HG03196 (cell line): ENCODE results near the gene MLYCD.
A peak's percentile ranks its signal among the peaks of the same experiment; 100 is the strongest.

ENCODE experiments used
- ATAC-seq: cut with Tn5 transposase; IDR thresholded peaks from one replicate; pipeline ENCODE4 v1.9.1; 2021; ENCODE audit not compliant: unreplicated experiment

The MLYCD gene

DNA sequence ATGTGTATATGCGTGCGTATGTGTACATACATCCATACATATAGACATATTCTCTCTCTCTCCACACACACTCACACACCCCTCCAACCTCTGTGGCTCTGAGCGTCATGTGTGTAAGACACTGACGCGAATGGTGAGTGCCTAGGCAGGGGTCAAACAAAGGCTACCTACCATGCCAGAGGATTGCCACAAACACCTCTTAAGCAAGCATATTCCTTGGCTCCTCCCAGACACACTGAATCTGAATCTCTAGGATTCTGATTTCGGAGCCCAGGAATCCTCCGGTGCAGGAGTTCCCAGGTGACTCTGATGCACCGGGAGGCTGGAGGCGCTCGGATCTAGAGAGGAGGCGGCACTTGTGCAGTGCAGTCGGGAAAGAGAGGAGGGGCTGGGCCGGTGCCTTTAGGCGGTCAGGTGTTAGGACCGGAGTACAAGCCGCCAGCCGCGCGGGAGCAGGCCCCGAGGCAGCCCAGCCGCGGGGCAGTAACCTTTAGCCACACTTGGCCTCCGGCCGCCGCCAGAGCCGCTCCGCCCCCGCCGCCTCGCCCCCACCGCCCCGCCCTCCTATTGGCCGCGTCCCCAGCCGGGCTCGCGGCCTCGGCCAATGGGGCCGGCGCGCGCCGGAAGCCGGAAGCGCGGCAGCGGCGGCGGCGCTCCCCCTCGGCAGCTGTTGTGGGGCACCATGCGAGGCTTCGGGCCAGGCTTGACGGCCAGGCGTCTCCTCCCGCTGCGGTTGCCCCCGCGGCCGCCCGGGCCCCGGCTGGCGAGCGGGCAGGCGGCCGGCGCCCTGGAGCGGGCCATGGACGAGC lies at the start of gene MLYCD:
Gene MLYCD, plus strand, starts transcription at position 653 of the 809 bp plus-strand sequence. Its CDS starts 30 bp downstream, at position 683.
- peak; percentile 91 for ATAC-seq

DNA sequence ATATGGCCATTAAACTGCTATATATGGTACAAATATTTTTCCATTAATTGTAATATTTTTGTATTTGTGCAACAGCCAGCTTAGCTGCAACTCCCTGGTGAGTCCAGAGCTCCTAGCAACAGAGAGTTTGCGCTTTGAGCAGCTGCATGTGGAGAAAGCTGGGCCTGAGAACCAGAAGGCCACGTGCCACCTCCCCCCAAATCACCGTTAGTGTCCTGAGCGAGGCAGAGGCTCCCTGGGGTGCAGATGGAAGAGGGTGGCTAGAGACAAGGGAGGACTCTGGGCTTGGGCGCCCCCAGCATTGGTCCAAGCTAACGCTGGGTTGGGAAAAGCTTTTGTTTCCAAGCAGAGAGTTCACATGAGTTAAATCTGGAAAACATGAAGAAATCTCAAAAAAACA lies 49.5 kb upstream of the MLYCD start:
- no peak for ATAC-seq

GRCh38 chr16:83850947-83851346 lies 48.0 kb upstream of the MLYCD start:
- no peak for ATAC-seq

GRCh38 chr16:83851473-83851872 lies 47.4 kb upstream of the MLYCD start:
- no peak for ATAC-seq

DNA sequence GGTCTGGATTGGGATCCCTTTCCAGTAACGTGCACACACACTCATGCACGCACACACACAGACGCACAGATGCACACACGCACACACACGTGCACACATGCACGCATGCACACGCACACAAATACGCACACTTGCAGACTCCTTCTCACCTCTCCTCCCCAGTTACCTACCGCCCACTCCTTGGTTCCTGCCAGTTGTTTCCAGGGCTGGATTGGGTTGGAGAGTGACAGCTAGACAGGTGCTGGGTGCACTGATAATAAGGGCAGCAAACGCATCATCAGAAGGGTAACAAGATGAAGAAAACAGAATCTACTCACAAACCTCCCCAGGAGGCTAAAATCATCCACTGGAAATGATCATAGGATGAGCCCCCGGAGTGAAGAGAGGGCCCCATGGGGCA lies 46.1 kb upstream of the MLYCD start:
- no peak for ATAC-seq

- no peak for ATAC-seq
Measured at GRCh38 chr16:83853834-83854233, 45.1 kb upstream of the MLYCD start.

DNA sequence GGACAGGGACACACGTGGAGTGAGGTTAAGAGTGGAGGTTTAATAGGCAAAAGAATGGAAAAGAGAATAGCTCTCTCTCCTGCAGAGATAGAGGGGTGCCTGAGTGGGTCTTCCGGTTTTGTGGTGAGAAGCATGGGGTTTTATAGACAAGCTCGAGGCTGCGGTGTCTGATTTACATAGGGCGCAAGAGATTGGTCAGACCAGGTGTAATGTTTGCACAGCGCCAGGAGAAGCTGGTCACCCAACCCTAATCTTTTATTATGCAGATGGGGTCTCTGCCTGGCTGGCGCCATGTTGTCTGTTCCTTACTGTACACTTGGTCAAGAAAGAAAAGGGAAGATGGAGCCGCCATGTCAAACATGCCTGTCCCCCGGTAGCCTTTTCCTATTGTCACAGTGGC lies 44.5 kb upstream of the MLYCD start:
- ATAC-seq, result no peak

GRCh38 chr16:83856792-83857191 lies 42.1 kb upstream of the MLYCD start:
- no peak for ATAC-seq

- no peak for ATAC-seq
Measured at GRCh38 chr16:83859265-83859664, 39.6 kb upstream of the MLYCD start.

DNA sequence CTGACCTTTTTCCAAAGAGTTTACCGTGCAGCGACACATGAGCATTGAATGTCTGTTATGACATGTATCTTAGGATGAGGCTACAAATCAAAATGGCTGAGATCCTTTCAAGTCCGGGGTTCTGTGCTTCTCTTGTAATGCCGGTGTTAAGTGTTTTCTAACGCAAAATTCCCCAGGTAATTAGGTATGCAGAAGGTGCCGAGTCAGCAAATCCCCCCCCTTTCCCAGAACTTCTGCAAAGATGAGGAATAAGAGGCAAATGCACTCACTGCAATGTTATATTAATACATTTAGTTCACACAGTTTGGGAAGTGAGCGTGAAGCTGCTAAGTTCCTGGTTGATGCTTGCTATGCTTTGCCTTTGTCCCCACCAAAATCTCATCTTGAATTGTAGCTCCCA lies 36.3 kb upstream of the MLYCD start:
- ATAC-seq, result no peak

DNA sequence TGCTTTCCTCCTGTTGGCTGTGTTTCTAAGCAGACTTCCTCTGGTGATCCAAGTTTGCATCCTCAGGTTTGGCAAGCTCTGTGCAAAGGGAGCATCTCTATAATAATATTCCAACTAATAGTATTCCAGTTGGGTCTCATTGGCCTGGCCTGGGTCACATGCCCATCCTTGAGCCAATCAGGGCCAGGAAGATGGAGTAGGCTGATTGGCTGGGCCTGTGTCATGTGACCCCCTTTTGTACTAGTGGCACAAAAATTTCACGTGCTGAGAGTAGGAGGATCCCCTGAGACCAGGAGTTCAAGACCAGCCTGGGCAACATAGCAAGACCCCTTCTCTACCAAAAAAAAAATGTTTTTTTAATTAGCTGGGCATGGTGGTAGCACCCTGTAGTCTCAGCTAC lies 35.2 kb upstream of the MLYCD start:
- no peak for ATAC-seq

DNA sequence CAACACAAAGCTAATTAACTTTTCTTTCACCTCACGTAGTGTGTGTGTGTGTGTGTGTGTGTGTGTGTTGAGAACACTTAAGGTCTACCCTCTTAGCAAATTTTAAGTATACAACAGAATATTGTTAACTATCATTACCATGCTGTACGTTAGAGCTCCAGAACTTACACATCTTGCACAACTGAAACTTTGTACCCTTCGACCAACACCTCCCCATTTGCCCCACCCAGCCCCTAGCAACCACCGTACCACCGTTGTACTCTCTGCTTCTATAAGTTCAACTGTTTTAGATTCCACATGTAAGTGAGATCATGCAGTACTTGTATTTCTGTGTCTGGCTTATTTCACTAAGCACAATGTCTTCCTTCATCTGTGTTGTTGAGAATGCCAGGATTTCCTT lies 28.1 kb upstream of the MLYCD start:
- ATAC-seq, result no peak

- ATAC-seq, result no peak
Measured at GRCh38 chr16:83878838-83879237, 20.1 kb upstream of the MLYCD start.

GRCh38 chr16:83882163-83882885 lies 16.6 kb upstream of the MLYCD start:
- no peak for ATAC-seq

- no peak for ATAC-seq
Measured at GRCh38 chr16:83886199-83886971, 12.5 kb upstream of the MLYCD start.

DNA sequence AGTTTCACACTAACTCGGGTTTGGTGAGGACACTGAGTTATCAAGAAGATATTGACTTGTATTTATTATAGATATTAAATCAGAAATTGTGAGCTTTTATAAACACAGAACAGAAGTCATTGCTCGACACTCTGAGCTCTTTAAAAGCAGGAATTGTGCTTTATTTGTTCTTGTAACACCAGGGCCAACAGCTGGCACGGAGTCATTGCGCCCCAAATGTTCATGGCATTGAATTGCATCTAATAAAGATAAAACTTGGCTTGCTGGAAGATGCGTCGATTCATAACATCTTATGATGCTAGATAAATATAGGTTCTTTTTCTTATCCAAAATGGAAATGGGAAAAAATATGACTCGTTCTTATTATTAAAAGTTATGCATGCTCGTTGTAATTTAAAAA lies 11.8 kb upstream of the MLYCD start:
- no peak for ATAC-seq

GRCh38 chr16:83887564-83887963 lies 11.4 kb upstream of the MLYCD start:
- ATAC-seq, result no peak

DNA sequence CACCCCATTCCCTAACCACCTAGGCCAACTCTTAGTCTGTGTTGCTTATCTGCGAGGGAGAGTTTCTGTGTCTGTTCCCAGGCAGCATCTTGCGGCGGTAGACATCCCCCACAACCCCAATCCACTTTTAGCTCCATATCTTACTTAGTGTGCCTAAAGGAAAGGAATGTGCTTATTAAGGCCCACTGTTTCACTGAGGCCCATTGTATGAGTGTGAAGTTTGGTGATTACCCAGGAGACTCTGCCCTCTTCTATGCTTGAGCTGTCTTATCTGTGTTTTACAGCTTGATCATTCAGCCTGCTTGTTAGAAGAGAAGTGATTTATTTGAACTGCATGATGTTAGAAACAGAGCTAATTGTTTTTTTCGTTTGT lies 10.3 kb upstream of the MLYCD start:
- no peak for ATAC-seq

DNA sequence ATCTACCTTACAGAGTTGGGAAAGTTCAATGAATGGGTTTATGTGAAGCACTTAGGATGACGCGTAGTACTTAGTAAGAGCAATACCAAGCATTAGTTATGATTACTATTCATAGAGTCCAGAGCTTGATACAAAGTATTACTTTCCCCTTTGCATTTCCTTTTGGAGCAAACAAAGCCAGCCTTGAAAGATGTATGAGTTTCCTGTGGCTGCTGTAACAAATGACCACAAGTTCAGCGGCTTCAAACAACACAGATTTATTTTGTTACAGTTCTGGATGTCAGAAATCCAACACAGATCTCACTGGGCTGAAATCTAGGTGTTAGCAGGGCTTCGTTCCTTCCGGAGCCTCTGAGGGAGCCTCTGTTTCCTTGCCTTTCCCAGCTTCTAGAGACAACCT lies 8.6 kb upstream of the MLYCD start:
- no peak for ATAC-seq

DNA sequence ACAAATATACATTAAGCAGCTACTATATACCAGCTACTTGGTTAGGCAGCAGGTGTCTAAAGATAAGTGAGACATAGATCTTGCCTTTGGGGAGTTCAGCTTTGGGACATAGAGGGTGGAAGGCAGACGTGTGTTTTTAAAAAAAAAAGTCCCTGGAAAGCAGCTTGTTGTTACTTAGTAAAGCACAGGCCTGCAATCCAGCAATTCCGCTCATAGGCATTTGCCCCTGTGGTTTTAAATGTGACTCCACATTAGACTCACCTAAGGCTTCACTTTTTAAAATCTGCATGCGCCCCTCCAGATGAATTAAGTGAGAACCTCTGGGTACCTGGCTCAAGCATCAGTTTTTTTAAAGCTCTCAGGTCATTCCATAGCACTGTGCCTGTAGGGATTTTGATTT lies 7.2 kb upstream of the MLYCD start:
- ATAC-seq, result no peak

DNA sequence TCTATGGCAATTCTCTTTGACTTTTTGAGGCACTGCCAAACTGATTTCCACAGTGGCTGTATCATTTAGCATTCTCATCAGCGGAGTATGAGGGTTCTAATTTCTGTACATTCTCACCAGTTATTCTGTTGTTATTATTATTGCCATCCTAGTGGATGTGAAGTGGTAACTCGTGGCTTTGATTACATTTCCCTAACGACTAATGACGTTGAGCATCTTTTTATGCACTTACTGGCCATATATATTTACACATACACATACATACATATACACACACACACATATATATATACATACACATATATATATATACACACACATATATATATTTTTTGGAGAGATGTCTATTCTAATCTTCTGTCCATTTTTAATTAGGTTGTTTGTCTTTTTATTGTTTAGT lies 3.7 kb upstream of the MLYCD start:
- ATAC-seq, result no peak

GRCh38 chr16:83895942-83896341 lies 3.0 kb upstream of the MLYCD start:
- ATAC-seq, result no peak
